ENCODE measurements around the gene HOXB6. TPM values are rescaled to one million over a fixed set of nuclear protein-coding genes. Genes with fewer than 3 reads are reported as not detected.

The HOXB6 gene
- total and polyA plus RNA-seq, 4 donors, result 0.17 to 1.1 (median 0.46) TPM

GRCh38 chr17:48575066-48575582, 29.7 kb downstream of the HOXB6 start:
- TF ChIP-seq NR2F2 (IDR thresholded peaks at IDR 0.05), result no peak
- TF ChIP-seq HNF4G (IDR thresholded peaks at IDR 0.05), result no peak
- no peak for TF ChIP-seq HNF4A (conservative IDR thresholded peaks at IDR 0.05)
- TF ChIP-seq GABPA (IDR thresholded peaks at IDR 0.05 in 1 of 2, conservative IDR thresholded peaks at IDR 0.05 in 1 of 2), result no peak
- TF ChIP-seq ATF3 (IDR thresholded peaks at IDR 0.05), result no peak
- DNase-seq (ENCODE audit: low spot score), result no peak
- Histone ChIP-seq H3K9ac (ENCODE audit: low read depth in 1 of 2, low read length in 2 of 2) (no peak overlapping the region), H3K27me3 (ENCODE audit: control insufficient read depth in 4 of 4, insufficient read depth in 4 of 4, low read length in 3 of 4) (peaks cover 0 to 17% (median 6%) of the 10 kb centered on the region in 4 donors), H3K27ac (ENCODE audit: low read depth in 1 of 2, low read length in 2 of 2) (no peak overlapping the region), H3K36me3 (ENCODE audit: control insufficient read depth in 4 of 4, insufficient read depth in 3 of 4, low read depth in 1 of 4, low read length in 3 of 4) (no peaks in the 10 kb centered on the region), H3K9me3 (ENCODE audit: control insufficient read depth in 4 of 4, low read length in 3 of 4) (no peaks in the 10 kb centered on the region), H3K4me1 (ENCODE audit: control insufficient read depth in 4 of 4, insufficient read depth in 4 of 4, low read length in 3 of 4) (peaks cover 0 to 3% (median 0%) of the 10 kb centered on the region in 4 donors), H3K4me3 (ENCODE audit: low read depth in 1 of 3, low read length in 3 of 3) (no peak overlapping the region)
- 28% methylated on average over 7 of the region's 7 CpGs for WGBS

GRCh38 chr17:48574505-48575065, 30.2 kb downstream of the HOXB6 start:
- H3K4me1 ChIP-seq (ENCODE audit: control insufficient read depth in 4 of 4, insufficient read depth in 4 of 4, low read length in 3 of 4), result peaks cover 0 to 3% (median 0%) of the 10 kb centered on the region in 4 donors
- H3K27me3 ChIP-seq (ENCODE audit: control insufficient read depth in 4 of 4, insufficient read depth in 4 of 4, low read length in 3 of 4), result peaks cover 0 to 22% (median 9%) of the 10 kb centered on the region in 4 donors
- no peak for DNase-seq (ENCODE audit: low spot score)
- no peak overlapping the region for H3K4me3 ChIP-seq (ENCODE audit: low read depth in 1 of 3, low read length in 3 of 3)
- WGBS, result 32% methylated on average over 8 of the region's 8 CpGs
- H3K9me3 ChIP-seq (ENCODE audit: control insufficient read depth in 4 of 4, low read length in 3 of 4), result no peaks in the 10 kb centered on the region
- H3K9ac ChIP-seq (ENCODE audit: low read depth in 1 of 2, low read length in 2 of 2), result no peak overlapping the region
- no peaks in the 10 kb centered on the region for H3K36me3 ChIP-seq (ENCODE audit: control insufficient read depth in 4 of 4, insufficient read depth in 3 of 4, low read depth in 1 of 4, low read length in 3 of 4)
- TF ChIP-seq FOXA1 (IDR thresholded peaks at IDR 0.05) (no peak), RAD21 (IDR thresholded peaks at IDR 0.05) (no peak), HNF4G (IDR thresholded peaks at IDR 0.05) (no peak), JUND (IDR thresholded peaks at IDR 0.05) (no peak), RXRA (IDR thresholded peaks at IDR 0.05) (no peak), ATF3 (IDR thresholded peaks at IDR 0.05) (no peak), GABPA (IDR thresholded peaks at IDR 0.05 in 1 of 2, conservative IDR thresholded peaks at IDR 0.05 in 1 of 2) (no peak), FOXA2 (IDR thresholded peaks at IDR 0.05) (no peak), YY1 (IDR thresholded peaks at IDR 0.05) (no peak), REST (IDR thresholded peaks at IDR 0.05) (no peak), ZBTB33 (IDR thresholded peaks at IDR 0.05) (no peak), SP1 (IDR thresholded peaks at IDR 0.05) (no peak), EGR1 (IDR thresholded peaks at IDR 0.05; ENCODE audit: low read depth in 2 of 2) (no peak), HNF4A (conservative IDR thresholded peaks at IDR 0.05) (no peak), NR2F2 (IDR thresholded peaks at IDR 0.05) (no peak), TAF1 (conservative IDR thresholded peaks at IDR 0.05) (no peak)
- TF ChIP-seq, protein P1, sequence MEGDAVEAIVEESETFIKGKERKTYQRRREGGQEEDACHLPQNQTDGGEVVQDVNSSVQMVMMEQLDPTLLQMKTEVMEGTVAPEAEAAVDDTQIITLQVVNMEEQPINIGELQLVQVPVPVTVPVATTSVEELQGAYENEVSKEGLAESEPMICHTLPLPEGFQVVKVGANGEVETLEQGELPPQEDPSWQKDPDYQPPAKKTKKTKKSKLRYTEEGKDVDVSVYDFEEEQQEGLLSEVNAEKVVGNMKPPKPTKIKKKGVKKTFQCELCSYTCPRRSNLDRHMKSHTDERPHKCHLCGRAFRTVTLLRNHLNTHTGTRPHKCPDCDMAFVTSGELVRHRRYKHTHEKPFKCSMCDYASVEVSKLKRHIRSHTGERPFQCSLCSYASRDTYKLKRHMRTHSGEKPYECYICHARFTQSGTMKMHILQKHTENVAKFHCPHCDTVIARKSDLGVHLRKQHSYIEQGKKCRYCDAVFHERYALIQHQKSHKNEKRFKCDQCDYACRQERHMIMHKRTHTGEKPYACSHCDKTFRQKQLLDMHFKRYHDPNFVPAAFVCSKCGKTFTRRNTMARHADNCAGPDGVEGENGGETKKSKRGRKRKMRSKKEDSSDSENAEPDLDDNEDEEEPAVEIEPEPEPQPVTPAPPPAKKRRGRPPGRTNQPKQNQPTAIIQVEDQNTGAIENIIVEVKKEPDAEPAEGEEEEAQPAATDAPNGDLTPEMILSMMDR (IDR thresholded peaks at IDR 0.05; ENCODE audit: low read depth, low read length, missing input control), result no peak
- TF ChIP-seq, protein P2, sequence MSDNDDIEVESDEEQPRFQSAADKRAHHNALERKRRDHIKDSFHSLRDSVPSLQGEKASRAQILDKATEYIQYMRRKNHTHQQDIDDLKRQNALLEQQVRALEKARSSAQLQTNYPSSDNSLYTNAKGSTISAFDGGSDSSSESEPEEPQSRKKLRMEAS (IDR thresholded peaks at IDR 0.05), result no peak
- H3K27ac ChIP-seq (ENCODE audit: low read depth in 1 of 2, low read length in 2 of 2), result no peak overlapping the region
